SU-DHL-6 (cell line): ENCODE measurements around the gene TBC1D16.

ENCODE experiments used
- H2AFZ ChIP-seq: fragments of 200-600 bp; sonication (generic); 2 replicates; pipeline ENCODE4 v1.6.1; 2014; ENCODE audit warnings: low read depth, mild to moderate bottlenecking, moderate library complexity, mixed read lengths, antibody characterized with exemption, low read length; ENCODE audit not compliant: severe bottlenecking
- H3F3A ChIP-seq: fragments of 200-600 bp; shearing (Covaris generic); 2 replicates; pipeline ENCODE4 v1.6.0; 2016; ENCODE audit warnings: antibody characterized with exemption, mild to moderate bottlenecking; ENCODE audit not compliant: insufficient read depth
- H3K27ac ChIP-seq: fragments of 200-600 bp; sonication (generic); 2 replicates; pipeline ENCODE4 v1.5.1; 2016; ENCODE audit warnings: low read depth, mild to moderate bottlenecking, low read length, moderate library complexity, mixed read lengths
- H3K27me3 ChIP-seq: fragments of 200-600 bp; sonication (generic), shearing (Covaris generic); 2 replicates; pipeline ENCODE4 v1.6.0; 2014; ENCODE audit warnings: mild to moderate bottlenecking, low read length
- H3K36me3 ChIP-seq: fragments of 200-600 bp; sonication (generic); 2 replicates; pipeline ENCODE4 v1.6.1; 2014; ENCODE audit warnings: mild to moderate bottlenecking, low read length, mixed read lengths
- H3K4me2 ChIP-seq: fragments of 300-600, 200-600 bp; shearing (Covaris generic), sonication (generic); 2 replicates; pipeline ENCODE4 v1.6.0; 2014; ENCODE audit warnings: low read length, low read depth, mild to moderate bottlenecking; ENCODE audit not compliant: poor library complexity, severe bottlenecking
- H3K4me3 ChIP-seq: fragments of 200-600 bp; sonication (generic); 2 replicates; pipeline ENCODE4 v1.5.1; 2014; ENCODE audit warnings: antibody characterized with exemption, low read length, mild to moderate bottlenecking, mixed read lengths; ENCODE audit not compliant: insufficient read depth, poor library complexity, severe bottlenecking
- H3K79me2 ChIP-seq: fragments of 200-600 bp; sonication (generic); 2 replicates; pipeline ENCODE4 v1.6.1; 2014; ENCODE audit warnings: mild to moderate bottlenecking, low read length, moderate library complexity; ENCODE audit not compliant: insufficient read depth
- H3K9ac ChIP-seq: fragments of 200-600 bp; sonication (generic); 2 replicates; pipeline ENCODE4 v1.7.0; 2014; ENCODE audit warnings: mild to moderate bottlenecking, low read length
- H3K9me2 ChIP-seq: fragments of 200-600 bp; sonication (generic); replicated peaks from 2 replicates; pipeline ENCODE4 v1.6.1; 2014; ENCODE audit warnings: low read length; ENCODE audit not compliant: insufficient read depth
- H3K9me3 ChIP-seq: fragments of 200-600 bp; sonication (generic); 2 replicates; pipeline ENCODE4 v1.6.1; 2014; ENCODE audit warnings: low read length, mixed read lengths; ENCODE audit not compliant: insufficient read depth
- H4K20me1 ChIP-seq: fragments of 200-600 bp; sonication (generic); 2 replicates; pipeline ENCODE4 v1.6.1; 2014; ENCODE audit warnings: low read depth, mild to moderate bottlenecking, antibody characterized with exemption, low read length, moderate library complexity, mixed read lengths
- EZH2phosphoT487 ChIP-seq: fragments of 200-600 bp; sonication (generic), shearing (Covaris generic); conservative IDR thresholded peaks from 2 replicates; pipeline ENCODE4 v1.6.1; 2018; ENCODE audit warnings: mild to moderate bottlenecking, antibody characterized with exemption, low read length, moderate library complexity, mixed read lengths
- TF ChIP-seq, protein P1 (sequence below): fragments of 200-600 bp; sonication (generic); IDR thresholded peaks from one replicate; pipeline ENCODE4 v1.5.1; 2017; ENCODE audit warnings: antibody characterized with exemption, mild to moderate bottlenecking, low read length, moderate library complexity; ENCODE audit not compliant: insufficient read depth, poor library complexity, severe bottlenecking

Gene TBC1D16

DNA sequence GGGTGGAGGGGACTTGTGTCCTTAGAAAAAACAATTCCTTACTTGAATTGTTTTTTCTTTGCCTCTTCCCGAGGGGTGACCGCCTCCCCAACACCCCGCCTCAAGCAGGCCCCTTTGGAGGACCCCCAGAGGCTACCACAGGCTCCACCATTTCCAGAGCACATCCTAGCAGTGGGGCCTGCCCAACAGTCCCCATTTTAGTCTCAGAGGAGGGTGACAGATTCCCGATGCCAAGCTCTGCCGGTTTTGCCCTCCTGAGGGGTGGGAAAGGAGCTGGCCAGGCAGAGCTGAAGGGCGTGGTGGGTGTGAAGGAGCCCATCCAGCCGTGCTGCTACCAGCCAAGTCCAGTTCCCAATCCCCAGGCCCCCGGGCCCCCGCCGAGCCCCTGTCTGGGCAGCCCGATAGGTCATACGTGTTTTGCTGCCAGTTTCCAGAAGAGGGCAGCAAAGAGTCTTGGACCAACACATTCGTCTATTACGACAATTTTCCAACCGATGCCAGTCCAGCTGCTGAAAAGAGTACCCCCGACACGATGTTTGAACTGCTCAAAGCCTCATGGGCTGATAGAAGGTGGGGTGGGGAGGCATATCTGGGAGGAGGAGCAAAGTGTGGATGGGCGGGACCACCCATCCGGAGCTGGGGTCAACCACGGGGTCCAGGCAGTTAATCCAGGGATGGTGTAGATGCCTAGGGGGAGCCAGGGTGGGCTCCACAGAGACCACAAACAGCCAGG, 46.9 kb upstream of the TBC1D16 start:
- no peaks in the 10 kb centered on the region for H4K20me1 ChIP-seq
- no peak overlapping the region for H3K4me2 ChIP-seq
- H3K27me3 ChIP-seq: no peaks in the 10 kb centered on the region
- H3K9me3 ChIP-seq: no peaks in the 10 kb centered on the region
- H3K27ac ChIP-seq: no peak overlapping the region
- H3K9me2 ChIP-seq: no peaks in the 10 kb centered on the region
- H2AFZ ChIP-seq: no peak overlapping the region
- TF ChIP-seq, protein P1, sequence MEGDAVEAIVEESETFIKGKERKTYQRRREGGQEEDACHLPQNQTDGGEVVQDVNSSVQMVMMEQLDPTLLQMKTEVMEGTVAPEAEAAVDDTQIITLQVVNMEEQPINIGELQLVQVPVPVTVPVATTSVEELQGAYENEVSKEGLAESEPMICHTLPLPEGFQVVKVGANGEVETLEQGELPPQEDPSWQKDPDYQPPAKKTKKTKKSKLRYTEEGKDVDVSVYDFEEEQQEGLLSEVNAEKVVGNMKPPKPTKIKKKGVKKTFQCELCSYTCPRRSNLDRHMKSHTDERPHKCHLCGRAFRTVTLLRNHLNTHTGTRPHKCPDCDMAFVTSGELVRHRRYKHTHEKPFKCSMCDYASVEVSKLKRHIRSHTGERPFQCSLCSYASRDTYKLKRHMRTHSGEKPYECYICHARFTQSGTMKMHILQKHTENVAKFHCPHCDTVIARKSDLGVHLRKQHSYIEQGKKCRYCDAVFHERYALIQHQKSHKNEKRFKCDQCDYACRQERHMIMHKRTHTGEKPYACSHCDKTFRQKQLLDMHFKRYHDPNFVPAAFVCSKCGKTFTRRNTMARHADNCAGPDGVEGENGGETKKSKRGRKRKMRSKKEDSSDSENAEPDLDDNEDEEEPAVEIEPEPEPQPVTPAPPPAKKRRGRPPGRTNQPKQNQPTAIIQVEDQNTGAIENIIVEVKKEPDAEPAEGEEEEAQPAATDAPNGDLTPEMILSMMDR: peak; percentile 63
- no peak for TF ChIP-seq EZH2phosphoT487
- no peaks in the 10 kb centered on the region for H3K79me2 ChIP-seq
- no peaks in the 10 kb centered on the region for H3K36me3 ChIP-seq
- H3F3A ChIP-seq: no peaks in the 10 kb centered on the region
- H3K9ac ChIP-seq: no peak overlapping the region
- H3K4me3 ChIP-seq: no peak overlapping the region

DNA sequence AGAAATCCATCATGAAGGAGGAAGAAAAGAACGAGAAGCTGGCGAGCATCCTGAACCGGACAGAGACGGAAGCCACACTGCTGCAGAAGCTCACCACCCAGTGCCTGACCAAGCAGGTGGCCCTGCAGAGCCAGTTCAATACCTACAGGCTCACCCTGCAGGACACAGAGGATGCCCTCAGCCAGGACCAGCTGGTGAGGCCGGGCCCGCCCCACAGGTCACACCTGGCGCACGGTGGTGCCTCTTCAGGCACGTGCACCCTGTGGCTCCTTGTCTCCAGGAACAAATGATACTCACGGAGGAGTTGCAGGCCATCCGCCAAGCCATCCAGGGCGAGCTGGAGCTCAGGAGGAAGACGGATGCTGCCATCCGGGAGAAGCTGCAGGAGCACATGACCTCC, 45.9 kb upstream of the TBC1D16 start:
- Histone ChIP-seq H3K36me3 (no peaks in the 10 kb centered on the region), H4K20me1 (no peaks in the 10 kb centered on the region), H3K4me2 (no peak overlapping the region), H3K9me2 (no peaks in the 10 kb centered on the region), H3K79me2 (no peaks in the 10 kb centered on the region), H3K9me3 (no peaks in the 10 kb centered on the region), H3F3A (no peaks in the 10 kb centered on the region), H3K27ac (no peak overlapping the region), H3K27me3 (no peaks in the 10 kb centered on the region), H3K9ac (no peak overlapping the region), H3K4me3 (no peak overlapping the region), H2AFZ (no peak overlapping the region)
- TF ChIP-seq, protein P1: no peak

DNA sequence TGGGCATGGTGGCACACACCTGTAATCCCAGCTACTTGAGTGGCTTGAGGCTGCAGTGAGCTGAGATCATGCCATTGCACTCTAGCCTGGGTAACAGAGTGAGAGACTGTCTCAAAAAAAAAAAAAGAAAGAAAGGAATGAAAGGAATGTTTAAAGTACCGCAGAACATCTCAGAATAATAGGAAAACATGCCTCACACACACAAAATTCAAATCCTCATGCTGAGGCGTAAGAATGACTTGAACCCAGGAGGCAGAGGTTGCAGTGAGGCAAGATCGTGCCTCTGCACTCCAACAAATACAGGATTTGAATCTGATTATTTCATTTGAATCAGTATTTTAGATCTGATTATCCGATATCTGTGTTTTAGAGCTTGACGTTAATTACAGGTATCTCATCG, 44.4 kb upstream of the TBC1D16 start:
- Histone ChIP-seq H3F3A (no peaks in the 10 kb centered on the region), H3K27ac (no peak overlapping the region), H4K20me1 (no peaks in the 10 kb centered on the region), H3K79me2 (no peaks in the 10 kb centered on the region), H3K4me2 (no peak overlapping the region), H3K36me3 (no peaks in the 10 kb centered on the region), H3K9me2 (no peaks in the 10 kb centered on the region), H3K27me3 (no peaks in the 10 kb centered on the region), H2AFZ (no peak overlapping the region), H3K4me3 (no peak overlapping the region), H3K9me3 (no peaks in the 10 kb centered on the region), H3K9ac (no peak overlapping the region)
- TF ChIP-seq, protein P1: no peak
- TF ChIP-seq EZH2phosphoT487: no peak
